DMS79 treated with DMSO at 0.1 percent for 48 hours (cell line): ENCODE results near the gene TNNC1.

Source experiments
- DNase-seq: peaks from one replicate; lab custom pipeline; 2025; lab: John Stamatoyannopoulos, UW

TNNC1 gene

GRCh38 chr3:52401551-52401950 lies 52.3 kb downstream of the TNNC1 start:
- DNase-seq = no peak
